Breast epithelium (tissue), 3 donors: Measurements from ENCODE around the gene RTRAF.

ENCODE experiments used
- POLR2A ChIP-seq: fragments of 450-650 bp; IDR thresholded peaks from one replicate; pipeline ENCODE4 v1.6.1; 2016; ENCODE audit warnings: antibody characterized with exemption, mild to moderate bottlenecking, moderate library complexity
- TF ChIP-seq, protein P1 (sequence below), 3 donors: fragments of 450-650 bp; IDR thresholded peaks; one replicate each; pipeline ENCODE4 v1.5.1; 2016 to 2017; ENCODE audit warnings: antibody characterized with exemption in 3 of 3, mild to moderate bottlenecking in 3 of 3, moderate library complexity in 3 of 3

DNA sequence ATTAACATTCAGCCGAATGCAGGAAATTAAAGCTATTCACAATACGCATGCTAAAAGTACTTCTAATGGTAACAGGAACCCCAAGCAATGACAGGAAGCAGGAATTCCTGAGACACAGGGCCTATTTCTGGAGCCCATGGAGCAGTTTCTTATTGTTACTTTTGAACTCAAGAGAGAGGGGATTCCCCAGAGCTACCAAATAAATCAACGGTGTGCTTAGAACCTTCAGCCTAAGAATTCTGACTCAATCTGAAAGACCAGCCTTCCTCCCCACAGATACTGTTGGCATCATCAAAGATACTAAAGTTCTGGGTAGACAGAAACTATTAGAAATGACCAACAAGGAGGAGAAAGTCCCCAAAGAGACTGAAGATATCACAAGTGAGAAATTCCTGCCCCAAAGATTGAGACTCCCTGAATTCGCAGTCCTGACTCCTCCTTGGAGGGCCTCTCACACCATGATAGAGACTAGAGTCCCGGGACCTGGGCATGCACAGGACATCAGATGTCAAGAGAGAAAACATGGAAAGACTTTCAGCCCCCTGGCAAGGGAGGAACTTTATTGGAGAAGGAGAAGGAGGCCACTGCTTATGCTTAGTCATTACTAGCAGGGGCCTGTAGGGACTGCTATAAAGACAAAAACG, 32.7 kb downstream of the RTRAF start:
- TF ChIP-seq, protein P1, sequence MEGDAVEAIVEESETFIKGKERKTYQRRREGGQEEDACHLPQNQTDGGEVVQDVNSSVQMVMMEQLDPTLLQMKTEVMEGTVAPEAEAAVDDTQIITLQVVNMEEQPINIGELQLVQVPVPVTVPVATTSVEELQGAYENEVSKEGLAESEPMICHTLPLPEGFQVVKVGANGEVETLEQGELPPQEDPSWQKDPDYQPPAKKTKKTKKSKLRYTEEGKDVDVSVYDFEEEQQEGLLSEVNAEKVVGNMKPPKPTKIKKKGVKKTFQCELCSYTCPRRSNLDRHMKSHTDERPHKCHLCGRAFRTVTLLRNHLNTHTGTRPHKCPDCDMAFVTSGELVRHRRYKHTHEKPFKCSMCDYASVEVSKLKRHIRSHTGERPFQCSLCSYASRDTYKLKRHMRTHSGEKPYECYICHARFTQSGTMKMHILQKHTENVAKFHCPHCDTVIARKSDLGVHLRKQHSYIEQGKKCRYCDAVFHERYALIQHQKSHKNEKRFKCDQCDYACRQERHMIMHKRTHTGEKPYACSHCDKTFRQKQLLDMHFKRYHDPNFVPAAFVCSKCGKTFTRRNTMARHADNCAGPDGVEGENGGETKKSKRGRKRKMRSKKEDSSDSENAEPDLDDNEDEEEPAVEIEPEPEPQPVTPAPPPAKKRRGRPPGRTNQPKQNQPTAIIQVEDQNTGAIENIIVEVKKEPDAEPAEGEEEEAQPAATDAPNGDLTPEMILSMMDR (IDR thresholded peaks at IDR 0.05): no peak
- TF ChIP-seq POLR2A: no peak
